Gastrocnemius medialis (tissue), 4 donors: Measurements from ENCODE around the gene ATP1A3. TPM values are rescaled to one million over a fixed set of nuclear protein-coding genes. Genes with fewer than 3 reads are reported as not detected.

Experiments used
- ATAC-seq, 2 donors: fragments of 150-250 bp; one replicate each; pipeline ENCODE4 v1.9.1; 2016
- DNase-seq, 2 donors: peaks; one replicate each; pipeline ENCODE4 v3.0.0-alpha.2; 2019
- H3K27ac ChIP-seq, 4 donors: fragments of 200-600 bp; sonication (generic); 1 replicate in 1 of 4; 2 replicates in 3 of 4; pipeline ENCODE4 v1.5.1; 2016 to 2018; ENCODE audit warnings: mild to moderate bottlenecking in 2 of 4, moderate library complexity in 1 of 4
- H3K27me3 ChIP-seq, 3 donors: fragments of 200-600 bp; sonication (generic) in 2 of 3; 1 replicate in 1 of 3; 2 replicates in 2 of 3; pipeline versions ENCODE4 v1.5.1 to v1.6.0; 2016 to 2019; ENCODE audit warnings: mild to moderate bottlenecking in 1 of 3, moderate library complexity in 1 of 3
- H3K36me3 ChIP-seq, 2 donors: fragments of 200-600 bp; sonication (generic) in 1 of 2; one replicate each; pipeline ENCODE4 v1.5.1; 2017 to 2018
- H3K4me1 ChIP-seq, 2 donors: fragments of 200-600 bp; sonication (generic) in 1 of 2; one replicate each; pipeline ENCODE4 v1.5.1; 2016 to 2017; ENCODE audit warnings: mild to moderate bottlenecking in 2 of 2
- H3K4me3 ChIP-seq, 4 donors: fragments of 200-600 bp; sonication (generic) in 3 of 4; 1 replicate in 1 of 4; 2 replicates in 3 of 4; pipeline ENCODE4 v1.5.1; 2016 to 2019; ENCODE audit warnings: mild to moderate bottlenecking in 2 of 4
- H3K9me3 ChIP-seq, 3 donors: fragments of 200-600 bp; sonication (generic) in 2 of 3; 1 replicate in 1 of 3; 2 replicates in 2 of 3; pipeline ENCODE4 v1.5.1; 2016 to 2019
- POLR2A ChIP-seq, 2 donors: fragments of 450-650 bp; IDR thresholded peaks; one replicate each; pipeline ENCODE4 v1.6.1; 2017; ENCODE audit warnings: antibody characterized with exemption in 2 of 2, mild to moderate bottlenecking in 2 of 2, moderate library complexity in 2 of 2
- in situ Hi-C, 4 donors: fragments of 200-750 bp; cut with MboI; loops; one replicate each; pipeline versions ENCODE4 v1.15.0 to v1.8.0; 2017; ENCODE audit warnings: low sequenced_read_pairs in 4 of 4
- intact Hi-C: fragments of 100-400 bp; cut with DNase I; formaldehyde crosslinking; loops from one replicate; pipeline ENCODE4 v1.15.1; 2023; ENCODE audit warnings: low total_unique reads
- total RNA-seq, 4 donors: library from RNA; depleted of rRNA; stranded (reverse); fragments of >200 nt; gene quantifications; one replicate each; pipeline versions ENCODE4 v1.1.0 to v1.2.3, GENCODE V29; 2016
- TF ChIP-seq, protein P1 (sequence below), 5 experiments: fragments of 450-650 bp in 3 of 5; fragments of 200-600 bp in 2 of 5; sonication (generic) in 2 of 5; IDR thresholded peaks in 4 of 5; conservative IDR thresholded peaks in 1 of 5; 1 replicate in 4 of 5; 2 replicates in 1 of 5; pipeline ENCODE4 v1.5.1; 2016 to 2019; ENCODE audit warnings: antibody characterized with exemption in 5 of 5, mild to moderate bottlenecking in 3 of 5, moderate library complexity in 3 of 5

Gene ATP1A3
- total RNA-seq, 4 donors from 2014 or later: not detected

DNA sequence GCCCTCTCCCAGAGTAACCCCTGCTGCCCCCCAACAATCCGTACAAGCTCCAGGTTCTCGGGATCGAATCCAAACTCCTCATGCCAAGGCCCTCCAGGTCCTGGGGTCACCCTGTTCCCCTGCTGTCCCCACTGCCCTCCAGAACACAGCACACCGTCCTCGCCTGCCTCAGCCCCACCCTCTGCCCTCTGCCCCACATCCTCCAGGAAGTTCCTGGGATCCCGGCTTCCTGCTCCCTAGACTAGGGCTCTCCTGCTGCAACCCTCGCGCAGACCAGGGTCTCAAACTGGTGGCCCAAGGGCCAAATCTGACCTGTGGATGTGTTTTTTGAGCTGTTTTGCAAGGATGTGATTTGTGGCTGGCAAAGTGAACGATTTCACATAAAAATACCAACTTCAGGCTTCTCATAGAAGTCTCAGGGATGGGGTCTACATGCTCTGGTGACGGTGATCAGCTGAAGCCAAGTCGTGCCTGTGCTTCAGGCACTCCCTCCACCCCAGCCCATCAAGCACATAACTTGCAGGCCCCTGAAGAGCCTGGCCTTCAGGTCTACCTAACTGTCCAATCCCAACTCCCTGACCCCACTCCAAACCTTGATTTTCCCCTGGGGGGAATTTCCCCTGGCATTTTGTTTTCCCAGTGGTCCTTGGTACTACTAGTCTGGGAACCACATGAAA, 36.7 kb downstream of the ATP1A3 start:
- peaks cover 11 to 15% of the 10 kb centered on the region in 2 donors for H3K4me1 ChIP-seq
- peaks cover 0 to 11% of the 10 kb centered on the region in 2 donors for H3K36me3 ChIP-seq
- DNase-seq: no peak
- TF ChIP-seq POLR2A (IDR thresholded peaks at IDR 0.05): no peak
- TF ChIP-seq, protein P1, sequence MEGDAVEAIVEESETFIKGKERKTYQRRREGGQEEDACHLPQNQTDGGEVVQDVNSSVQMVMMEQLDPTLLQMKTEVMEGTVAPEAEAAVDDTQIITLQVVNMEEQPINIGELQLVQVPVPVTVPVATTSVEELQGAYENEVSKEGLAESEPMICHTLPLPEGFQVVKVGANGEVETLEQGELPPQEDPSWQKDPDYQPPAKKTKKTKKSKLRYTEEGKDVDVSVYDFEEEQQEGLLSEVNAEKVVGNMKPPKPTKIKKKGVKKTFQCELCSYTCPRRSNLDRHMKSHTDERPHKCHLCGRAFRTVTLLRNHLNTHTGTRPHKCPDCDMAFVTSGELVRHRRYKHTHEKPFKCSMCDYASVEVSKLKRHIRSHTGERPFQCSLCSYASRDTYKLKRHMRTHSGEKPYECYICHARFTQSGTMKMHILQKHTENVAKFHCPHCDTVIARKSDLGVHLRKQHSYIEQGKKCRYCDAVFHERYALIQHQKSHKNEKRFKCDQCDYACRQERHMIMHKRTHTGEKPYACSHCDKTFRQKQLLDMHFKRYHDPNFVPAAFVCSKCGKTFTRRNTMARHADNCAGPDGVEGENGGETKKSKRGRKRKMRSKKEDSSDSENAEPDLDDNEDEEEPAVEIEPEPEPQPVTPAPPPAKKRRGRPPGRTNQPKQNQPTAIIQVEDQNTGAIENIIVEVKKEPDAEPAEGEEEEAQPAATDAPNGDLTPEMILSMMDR (IDR thresholded peaks at IDR 0.05 in 4 of 5, conservative IDR thresholded peaks at IDR 0.05 in 1 of 5): no peak
- H3K9me3 ChIP-seq: no peaks in the 10 kb centered on the region
- H3K27ac ChIP-seq: peak overlapping the region in 3 of 4 donors; percentile 82 to 86 (median 86)
- no peak overlapping the region for H3K4me3 ChIP-seq
- H3K27me3 ChIP-seq: no peaks in the 10 kb centered on the region
- ATAC-seq: no peak
- in situ Hi-C loops (loop anchor here in 2 of 4 donors (10.0 kb wide), 2 partner anchors 92 to 102 kb away; partner anchors contain the start of gene RPS19 (in 1 of the 2)), intact Hi-C loops (loop anchor here (5.0 to 10.0 kb wide), 2 partner anchors 288 to 1575 kb away; partner anchors contain the start of genes GSK3A and ZNF575)

DNA sequence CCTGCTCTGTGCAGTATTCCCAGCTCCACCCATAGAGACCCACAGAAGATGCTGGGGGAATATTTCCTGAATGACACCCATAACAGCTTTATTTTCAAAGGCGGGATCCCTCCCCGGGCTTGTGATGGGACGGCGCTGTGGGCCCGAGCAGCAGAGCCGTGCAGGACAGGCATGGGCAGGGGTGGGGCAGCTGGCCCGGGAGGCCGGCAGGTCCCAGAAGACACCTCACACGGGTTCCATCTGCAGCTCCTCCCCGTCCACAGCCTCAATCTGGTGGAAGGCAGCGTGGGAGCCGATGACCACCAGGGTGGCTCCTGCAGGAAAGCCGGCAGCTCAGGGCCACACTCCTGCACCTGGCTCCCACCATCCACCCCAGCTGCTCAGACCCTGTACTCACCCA, 37.4 kb downstream of the ATP1A3 start:
- peaks cover 11 to 15% of the 10 kb centered on the region in 2 donors for H3K4me1 ChIP-seq
- peaks cover 0 to 11% of the 10 kb centered on the region in 2 donors for H3K36me3 ChIP-seq
- DNase-seq (no peak), ATAC-seq (no peak)
- H3K27ac ChIP-seq: no peak overlapping the region
- no peaks in the 10 kb centered on the region for H3K9me3 ChIP-seq
- intact Hi-C loops (loop anchor here (5.0 to 10.0 kb wide), 2 partner anchors 288 to 1576 kb away; partner anchors contain the start of genes GSK3A and ZNF575), in situ Hi-C loops (loop anchor here in 2 of 4 donors (10.0 kb wide), 2 partner anchors 92 to 102 kb away; partner anchors contain the start of gene RPS19 (in 1 of the 2))
- H3K27me3 ChIP-seq: no peaks in the 10 kb centered on the region
- TF ChIP-seq POLR2A (IDR thresholded peaks at IDR 0.05): no peak
- TF ChIP-seq, protein P1 (IDR thresholded peaks at IDR 0.05 in 4 of 5, conservative IDR thresholded peaks at IDR 0.05 in 1 of 5): no peak
- no peak overlapping the region for H3K4me3 ChIP-seq

DNA sequence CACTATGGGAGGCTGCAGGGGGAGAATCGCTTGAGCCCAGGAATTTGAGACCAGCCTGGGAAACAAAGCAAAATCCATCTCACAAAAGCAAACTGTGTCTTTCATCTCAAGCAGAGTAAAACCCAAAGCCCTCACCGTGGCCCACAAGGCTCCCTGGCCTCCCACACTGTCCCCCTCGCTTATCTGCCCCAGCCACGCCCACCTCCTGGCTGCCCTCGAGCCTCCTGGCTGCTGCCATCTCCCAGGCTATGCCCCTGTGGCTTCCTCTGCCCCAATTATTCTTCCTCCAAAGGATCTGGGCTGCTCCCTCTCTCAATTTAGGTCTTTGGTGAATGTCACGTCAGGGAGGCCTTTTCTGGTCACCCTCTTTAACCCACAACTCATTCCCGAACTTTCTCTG, 38.5 kb downstream of the ATP1A3 start:
- DNase-seq: no peak
- peaks cover 0 to 11% of the 10 kb centered on the region in 2 donors for H3K36me3 ChIP-seq
- ATAC-seq: no peak
- in situ Hi-C loops: loop anchor here in 2 of 4 donors (10.0 kb wide), 2 partner anchors 91 to 101 kb away; partner anchors contain the start of gene RPS19 (in 1 of the 2)
- intact Hi-C loops: loop anchor here (5.0 to 10.0 kb wide), 2 partner anchors 289 to 1577 kb away; partner anchors contain the start of genes GSK3A and ZNF575
- peaks cover 11 to 15% of the 10 kb centered on the region in 2 donors for H3K4me1 ChIP-seq
- H3K27me3 ChIP-seq: no peaks in the 10 kb centered on the region
- no peaks in the 10 kb centered on the region for H3K9me3 ChIP-seq
- H3K27ac ChIP-seq: no peak overlapping the region
- H3K4me3 ChIP-seq: no peak overlapping the region
- TF ChIP-seq POLR2A (IDR thresholded peaks at IDR 0.05): no peak
- TF ChIP-seq, protein P1 (IDR thresholded peaks at IDR 0.05 in 4 of 5, conservative IDR thresholded peaks at IDR 0.05 in 1 of 5): no peak

DNA sequence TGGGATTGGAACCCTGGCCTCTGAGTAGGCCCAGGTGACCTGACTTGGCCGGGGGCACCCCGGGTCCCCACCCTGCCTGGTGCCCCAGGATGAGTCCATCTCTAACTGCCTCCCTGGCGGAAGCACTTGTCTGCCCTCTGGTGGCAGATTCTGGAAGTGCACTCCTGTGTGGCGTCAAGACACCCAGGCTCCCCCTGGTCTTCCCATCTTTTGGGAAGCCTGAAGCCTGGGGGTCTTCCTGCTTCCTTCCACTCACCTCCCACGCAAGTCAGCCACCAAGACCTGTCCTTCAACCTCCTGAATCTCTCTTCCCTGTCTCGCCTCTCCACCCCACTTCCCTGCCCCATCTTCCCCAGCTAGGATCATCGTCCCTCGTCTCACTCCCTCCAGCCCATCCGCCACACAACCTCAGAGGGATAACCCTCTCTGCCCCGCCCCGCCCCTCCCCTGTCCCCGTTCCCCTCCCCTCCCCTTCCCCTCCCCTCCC, 42.3 kb downstream of the ATP1A3 start:
- Histone ChIP-seq H3K27me3 (no peaks in the 10 kb centered on the region), H3K4me1 (no peaks in the 10 kb centered on the region), H3K36me3 (peaks cover 0 to 11% of the 10 kb centered on the region in 2 donors), H3K9me3 (no peaks in the 10 kb centered on the region), H3K27ac (no peak overlapping the region), H3K4me3 (no peak overlapping the region)
- DNase-seq: peak; percentile 15 to 46
- peak in 1 of 2 donors; percentile 45 for ATAC-seq
- in situ Hi-C loops (loop anchor here in 2 of 4 donors (10.0 kb wide), 2 partner anchors 87 to 97 kb away; partner anchors contain the start of gene RPS19 (in 1 of the 2)), intact Hi-C loops (loop anchor here (10.0 kb wide), 1 partner anchor 293 kb away; the partner anchor contains the start of gene GSK3A)
- no peak for TF ChIP-seq POLR2A (IDR thresholded peaks at IDR 0.05)
- TF ChIP-seq, protein P1 (IDR thresholded peaks at IDR 0.05 in 4 of 5, conservative IDR thresholded peaks at IDR 0.05 in 1 of 5): peak; percentile 75 to 99 (median 87)
